GM15510 (cell line): ENCODE measurements around the gene HRH1.

ENCODE experiments used
- POLR2A ChIP-seq: IDR thresholded peaks from 3 replicates; pipeline ENCODE4 v1.6.1; 2011; ENCODE audit warnings: borderline replicate concordance; ENCODE audit not compliant: insufficient read length; ENCODE audit errors: extremely low read depth

The HRH1 gene

DNA sequence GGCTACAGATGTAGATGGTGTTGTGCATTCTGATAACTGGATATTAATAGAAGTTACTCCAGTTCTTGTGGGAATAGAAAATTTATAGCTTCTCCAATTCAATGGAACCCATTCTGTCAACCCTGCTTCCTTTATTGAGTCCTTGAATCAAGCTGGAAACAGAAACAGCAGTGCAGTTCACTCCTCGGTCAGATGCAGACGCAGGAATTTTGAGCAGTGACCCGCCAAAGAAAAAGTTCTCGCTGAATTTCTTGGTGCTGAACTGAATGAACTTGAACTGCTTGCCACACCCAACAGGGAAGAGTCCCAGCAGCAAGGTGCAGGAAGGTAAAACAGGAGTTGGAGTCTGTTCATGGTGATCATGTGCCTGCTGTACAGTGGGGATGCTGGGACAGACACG, 10.3 kb downstream of the HRH1 start:
- TF ChIP-seq POLR2A = no peak

DNA sequence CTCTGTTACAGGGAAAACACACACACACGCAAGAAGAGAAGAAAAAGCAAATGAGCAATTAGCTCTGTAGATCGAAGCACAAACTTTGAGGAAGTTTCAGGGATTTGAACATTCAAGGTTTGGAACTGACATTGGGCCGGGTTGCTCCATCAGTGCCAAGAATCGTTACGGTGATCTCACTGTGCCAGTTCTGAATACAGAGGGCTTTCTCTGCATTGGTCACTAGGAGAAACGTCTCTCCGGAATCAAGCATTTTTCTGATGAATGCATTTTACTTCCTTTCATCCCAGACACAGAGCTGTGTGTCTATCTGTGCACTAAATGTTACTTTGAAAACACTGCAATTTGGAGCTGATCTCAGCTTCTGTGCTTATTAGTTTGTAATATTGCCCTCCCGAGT, 11.2 kb downstream of the HRH1 start:
- TF ChIP-seq POLR2A = no peak

DNA sequence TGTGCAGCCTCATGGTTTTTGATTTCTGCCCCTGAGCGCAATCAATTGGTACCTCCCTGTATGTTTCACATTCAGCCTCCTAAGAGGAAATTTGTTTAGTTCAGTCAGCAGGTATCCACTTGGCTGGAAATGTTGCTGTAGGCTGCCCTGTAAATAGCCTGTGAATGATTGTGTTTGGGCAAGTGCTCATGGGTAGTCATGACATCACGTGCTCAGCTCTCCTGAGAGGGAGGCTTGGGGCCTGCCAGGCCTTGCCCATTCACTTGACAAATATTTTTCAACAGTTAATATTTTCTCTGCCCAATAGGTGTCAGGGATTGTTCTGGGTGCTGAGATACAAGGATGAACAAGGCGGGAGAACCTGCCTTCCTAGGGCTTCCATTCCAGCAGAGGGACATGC, 13.3 kb downstream of the HRH1 start:
- no peak for TF ChIP-seq POLR2A

DNA sequence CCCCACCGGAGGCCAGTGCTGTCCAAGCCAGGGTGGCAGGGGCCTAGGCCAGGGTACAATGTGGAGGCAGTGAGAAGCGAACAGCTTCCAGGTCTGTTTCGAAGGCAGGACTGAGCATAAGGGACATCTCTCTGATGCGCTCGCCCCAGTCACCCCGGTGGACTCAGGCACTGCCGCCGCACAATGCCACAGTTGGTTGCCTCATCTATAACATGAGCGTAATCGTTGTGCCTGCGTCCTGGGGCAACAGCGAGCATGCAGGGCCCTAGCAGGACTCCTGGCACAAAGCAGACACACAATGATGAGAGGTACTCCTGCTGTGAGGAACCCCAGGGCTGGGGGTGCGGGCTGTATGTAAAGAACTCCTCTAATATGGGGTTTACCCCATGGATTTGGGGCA, 14.1 kb downstream of the HRH1 start:
- TF ChIP-seq POLR2A = no peak

DNA sequence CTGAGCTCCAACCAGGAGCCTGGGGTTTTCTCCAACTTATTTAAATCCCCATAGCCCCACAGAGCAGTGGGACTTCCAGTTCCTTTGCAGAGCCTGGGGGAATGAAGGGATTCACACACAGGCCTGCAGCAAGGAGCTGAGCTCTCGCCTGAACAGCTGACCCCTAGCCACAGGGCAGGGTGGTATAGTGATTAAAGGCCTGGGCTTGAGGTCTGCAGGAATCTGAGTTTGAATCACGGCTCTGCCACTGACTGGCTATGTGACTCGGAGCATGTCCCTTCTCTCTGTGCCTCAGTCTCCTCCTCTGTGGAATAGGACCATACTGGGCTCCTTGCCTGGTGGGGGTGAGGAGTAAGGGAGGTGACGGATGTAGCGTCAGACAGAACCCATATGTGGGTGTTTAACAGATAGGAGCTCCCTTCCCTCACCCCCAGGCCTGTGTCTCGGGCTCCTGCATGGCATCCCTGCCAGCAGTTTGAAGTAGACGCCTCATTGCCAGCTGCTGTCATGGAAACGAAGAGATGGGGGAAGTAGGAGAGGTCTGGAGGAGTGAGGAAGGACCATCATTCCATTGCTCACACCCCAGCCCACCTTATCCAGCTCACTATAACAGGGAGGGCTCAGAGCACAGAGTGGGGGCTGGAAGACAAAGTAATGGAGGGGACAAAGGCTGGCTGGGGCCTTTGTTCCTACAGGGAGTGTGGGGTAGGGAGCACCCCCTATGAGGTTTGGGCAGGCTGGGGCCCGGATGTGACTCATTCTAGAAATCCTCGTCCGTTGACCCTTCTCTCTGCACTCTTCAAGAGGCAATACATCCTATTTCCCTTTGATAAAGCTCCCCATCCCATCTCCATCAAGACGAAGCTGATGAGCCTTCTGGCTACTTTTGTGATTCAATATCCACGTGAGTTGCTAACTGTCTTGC, 14.8 kb downstream of the HRH1 start:
- no peak for TF ChIP-seq POLR2A

DNA sequence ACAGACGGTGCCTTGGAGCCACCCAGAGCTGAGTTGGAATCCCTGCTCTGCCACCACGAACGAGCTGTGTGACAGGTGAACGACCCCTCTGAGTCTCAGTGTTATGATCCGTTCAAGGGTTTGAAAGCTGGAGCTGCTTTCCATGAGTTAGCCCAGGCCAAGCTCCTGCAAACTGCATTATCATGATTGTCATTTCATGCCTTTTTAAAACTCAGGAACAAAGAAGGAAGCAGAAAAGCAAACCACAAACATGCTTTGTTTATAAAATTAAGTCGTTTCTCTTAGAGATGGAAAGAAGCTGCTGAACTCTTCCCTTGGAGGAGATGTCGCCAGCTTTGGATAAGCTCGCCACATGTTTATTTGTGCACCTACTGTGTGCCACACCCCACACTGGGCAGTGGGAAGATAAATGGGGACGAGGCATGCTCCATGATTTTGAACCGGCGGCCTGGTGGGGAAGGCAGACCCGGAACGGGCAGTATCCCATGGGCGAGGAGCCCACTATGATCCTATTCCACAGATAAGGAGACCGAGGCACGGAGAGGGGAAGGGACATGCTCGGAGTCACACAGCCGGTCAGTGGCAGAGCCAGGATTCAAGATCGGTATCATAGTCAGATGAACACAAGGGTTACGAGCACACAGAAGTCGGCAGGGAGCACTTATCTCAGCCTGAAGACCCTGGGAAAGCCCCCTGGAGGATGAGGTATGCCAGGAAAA, 15.9 kb downstream of the HRH1 start:
- no peak for TF ChIP-seq POLR2A

DNA sequence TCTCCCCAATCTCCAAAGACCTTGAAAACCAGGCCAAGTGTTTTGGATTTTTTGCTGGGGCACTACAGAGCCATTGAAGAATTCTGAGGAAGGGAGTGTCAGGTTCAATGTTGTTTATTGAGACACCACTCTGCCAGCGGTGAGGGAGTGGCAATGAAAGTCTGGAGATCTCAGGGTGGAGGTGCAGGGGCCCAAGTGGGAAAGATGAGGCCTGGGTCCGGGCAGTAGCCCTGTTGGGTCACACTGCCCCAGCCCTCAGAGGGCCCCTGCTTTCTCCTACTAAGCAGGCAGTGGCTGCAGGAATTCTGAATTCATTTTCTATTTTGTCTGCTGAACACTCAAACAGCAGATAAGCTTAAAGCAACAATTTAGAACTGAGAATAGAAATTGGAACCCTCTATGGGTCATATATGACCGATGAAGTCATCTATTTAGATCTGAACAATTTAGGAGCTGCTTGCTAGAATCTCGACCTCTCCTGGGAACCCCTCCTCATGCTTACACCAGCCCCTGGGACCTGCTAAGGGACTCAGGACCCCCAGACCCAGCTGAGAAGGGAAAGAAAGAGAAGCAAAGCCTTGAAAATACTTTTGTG, 17.9 kb downstream of the HRH1 start:
- no peak for TF ChIP-seq POLR2A

DNA sequence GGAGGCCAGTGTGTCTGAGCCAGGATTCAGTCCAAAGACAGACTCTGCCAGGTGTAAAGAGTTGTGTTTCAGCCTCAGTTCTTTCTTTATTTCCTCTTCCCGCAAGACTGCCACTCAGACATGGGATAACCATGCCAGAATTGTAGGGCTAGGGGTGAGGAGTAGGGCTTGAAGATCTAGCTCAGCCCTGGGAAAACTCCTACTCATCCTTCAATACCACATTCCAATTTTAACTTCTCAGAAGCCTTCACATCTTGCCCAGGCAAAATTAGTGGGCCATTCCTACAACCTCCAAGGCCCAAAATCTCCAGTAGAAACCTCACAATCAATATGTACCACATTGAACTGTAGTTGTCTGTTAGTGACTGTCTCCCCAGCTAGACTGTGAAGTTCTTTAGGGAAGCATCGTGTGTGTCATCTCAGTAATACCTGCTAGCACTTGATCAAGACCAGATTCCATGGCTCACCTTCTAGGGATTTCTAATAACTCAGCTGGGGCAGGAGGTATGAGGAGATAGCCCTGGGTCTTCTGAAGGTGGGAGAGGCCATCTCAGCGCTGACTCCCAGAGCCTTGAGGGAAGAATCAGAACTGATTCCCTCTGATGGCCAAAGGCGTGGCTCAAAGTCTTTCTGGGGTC, 19.7 kb downstream of the HRH1 start:
- TF ChIP-seq POLR2A = no peak

DNA sequence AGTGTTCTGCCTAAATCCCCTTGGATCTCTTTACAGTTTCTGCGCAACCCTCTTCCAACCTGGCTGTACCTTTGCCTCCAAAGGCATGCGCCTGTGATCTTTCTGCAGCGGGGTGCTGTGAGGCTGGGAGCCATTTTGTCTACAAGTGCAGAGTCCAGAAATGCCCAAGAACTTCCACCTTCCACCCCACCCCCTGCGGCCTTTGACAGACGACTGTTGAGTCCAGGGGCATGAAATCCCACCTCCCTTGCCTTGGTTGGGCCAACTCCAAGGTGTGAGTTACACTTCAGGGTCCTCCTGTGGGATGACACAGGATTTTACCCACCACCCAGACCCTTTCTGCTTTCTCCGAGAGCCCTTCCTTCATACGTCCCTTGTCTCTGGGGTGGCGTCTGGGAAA, 24.1 kb downstream of the HRH1 start:
- no peak for TF ChIP-seq POLR2A

DNA sequence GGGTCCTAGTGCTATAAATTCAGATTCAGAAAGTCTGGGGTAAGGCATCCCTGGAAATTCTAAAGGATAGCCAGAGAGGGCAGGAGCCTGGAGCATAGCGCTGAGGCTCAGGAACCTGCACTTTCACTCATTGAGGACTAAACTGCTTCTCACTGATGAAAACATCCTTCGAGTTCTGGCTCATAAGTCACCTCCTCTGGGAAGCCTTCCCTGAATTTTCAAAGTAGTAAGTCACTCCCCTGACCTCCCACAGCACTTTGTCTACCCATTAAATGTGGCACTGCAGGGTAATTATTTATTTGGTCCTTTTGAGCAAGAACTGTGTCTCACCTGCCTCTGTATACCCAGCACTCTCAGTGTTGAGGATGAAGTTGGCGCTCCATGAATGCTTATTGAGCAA, 30.9 kb downstream of the HRH1 start:
- no peak for TF ChIP-seq POLR2A

DNA sequence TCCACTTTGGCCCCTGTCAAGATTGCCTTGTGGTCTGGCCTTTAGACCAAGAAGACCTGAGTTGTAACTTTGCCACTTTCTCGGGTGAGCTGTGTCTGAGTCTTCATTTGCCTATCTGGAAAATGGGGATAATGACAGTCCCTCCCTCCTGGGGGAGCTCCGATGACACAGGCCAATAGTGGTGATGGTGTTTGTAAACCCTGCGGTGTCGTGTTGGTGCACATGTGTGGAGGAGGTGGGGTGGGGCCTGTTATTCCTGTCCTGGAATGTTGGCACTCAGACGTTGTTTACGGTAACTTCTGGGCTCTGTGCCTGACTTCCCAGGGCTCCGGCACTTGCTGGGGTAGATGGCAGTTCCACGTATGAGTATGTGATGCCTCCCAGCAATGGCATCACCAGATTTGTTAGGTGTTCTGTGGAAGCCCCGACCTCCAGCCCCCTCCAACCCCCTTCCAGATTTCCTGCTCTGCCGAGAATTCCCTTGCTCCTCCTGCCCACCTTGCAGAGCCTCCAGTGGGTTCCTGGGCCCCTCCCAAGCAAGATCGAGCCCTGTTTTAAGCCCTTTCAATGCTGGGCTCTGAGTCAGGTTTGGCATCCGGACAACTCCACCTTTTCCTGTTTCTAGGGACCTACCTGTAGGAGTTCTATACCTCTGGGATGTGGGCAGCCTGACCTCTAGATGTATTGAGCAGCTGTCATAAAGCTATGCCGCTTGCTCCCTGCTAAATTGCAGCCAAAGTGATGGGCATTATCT, 31.4 kb downstream of the HRH1 start:
- TF ChIP-seq POLR2A = no peak

DNA sequence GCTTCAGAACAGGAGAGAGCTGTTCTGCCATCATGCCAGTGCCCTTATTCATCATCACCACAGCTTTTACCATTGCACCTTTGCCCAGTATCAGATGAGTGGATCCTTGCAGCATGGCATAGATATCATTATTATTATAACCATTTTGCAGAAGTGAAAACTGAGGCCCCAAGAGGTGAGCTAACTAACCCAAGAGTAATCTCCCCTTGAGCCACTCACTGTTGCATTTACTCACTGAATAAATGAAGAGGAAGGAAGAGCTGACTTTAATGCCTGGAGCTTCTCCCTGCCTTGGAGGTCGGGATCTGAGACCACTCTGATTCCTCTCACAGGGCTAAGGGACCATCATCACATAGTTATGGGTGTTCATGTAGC, 32.0 kb downstream of the HRH1 start:
- TF ChIP-seq POLR2A = no peak

DNA sequence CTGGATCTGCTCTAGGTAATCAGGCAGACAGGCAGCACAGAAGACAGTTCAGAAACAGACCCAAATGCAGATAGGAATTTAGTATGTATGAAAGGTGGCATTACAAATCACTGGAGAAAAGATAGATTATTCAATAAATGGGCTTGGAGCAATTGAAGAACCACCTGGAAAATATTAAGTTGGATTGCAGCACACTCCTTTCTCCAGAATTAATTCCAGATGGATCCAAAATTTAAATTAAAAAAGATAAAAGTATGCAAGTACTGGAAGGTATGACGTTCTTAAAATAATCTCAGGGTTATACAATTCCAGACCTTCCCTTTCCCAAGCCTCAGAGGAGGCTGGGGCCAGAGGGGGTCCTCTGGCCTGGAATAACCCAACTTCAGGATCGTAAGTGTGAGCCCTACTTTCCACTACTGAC, 32.5 kb downstream of the HRH1 start:
- TF ChIP-seq POLR2A = no peak

DNA sequence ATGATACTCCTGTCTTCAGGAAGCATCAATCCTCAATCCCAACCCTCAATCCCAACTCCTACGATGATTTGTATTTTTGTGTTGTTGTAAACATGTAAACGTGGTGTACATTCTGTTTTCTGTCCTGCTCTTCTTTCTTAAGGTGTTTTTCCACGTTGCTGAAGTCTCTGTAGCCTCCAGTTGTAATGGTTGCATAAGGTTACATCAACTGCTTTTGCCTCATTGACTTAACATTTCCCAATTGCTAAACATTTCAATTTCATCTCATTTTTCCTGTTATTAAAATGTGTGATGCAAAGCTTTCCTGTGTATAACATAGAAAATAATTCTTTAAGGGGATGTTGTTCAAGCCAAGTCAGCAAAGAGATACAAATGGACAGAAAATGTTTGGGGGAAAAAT, 33.4 kb downstream of the HRH1 start:
- no peak for TF ChIP-seq POLR2A

DNA sequence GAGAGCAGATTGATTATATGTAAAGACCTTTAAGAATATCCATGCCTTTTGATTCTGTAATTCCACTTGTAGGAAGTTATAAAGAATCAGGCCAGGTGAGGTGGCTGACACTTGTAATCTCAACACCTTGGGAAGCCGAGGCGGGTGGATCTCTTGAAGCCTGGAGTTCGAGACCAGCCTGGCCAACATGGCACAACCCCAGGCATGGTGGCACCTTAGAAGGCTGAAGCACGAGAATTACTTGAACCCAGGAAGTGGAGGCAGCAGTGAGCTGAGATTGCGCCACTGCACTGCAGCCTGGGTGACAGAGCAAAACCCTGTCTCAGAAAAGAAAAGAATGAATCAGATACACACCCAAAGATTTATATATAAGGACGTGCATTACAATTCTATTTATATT, 33.9 kb downstream of the HRH1 start:
- no peak for TF ChIP-seq POLR2A

DNA sequence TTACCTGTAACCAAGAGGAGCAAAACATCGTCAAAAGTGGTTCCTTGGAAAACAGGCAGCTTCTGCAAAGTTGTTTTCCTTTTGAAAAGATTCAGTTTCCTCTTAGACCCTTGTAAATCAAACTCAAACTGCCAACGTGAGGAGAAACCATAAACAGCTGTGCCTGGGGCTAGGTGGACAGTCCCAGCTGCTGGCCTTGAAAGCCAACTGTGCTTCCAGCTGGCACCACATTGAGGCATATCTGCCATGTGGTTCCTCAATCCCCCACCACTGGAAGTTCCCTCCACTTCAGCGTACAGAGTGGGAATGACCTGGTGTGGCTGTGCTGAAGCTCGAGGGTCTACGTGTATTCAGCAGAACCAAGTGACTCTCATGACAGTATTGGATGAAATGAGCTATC, 40.9 kb downstream of the HRH1 start:
- no peak for TF ChIP-seq POLR2A
